OCI-LY7 (cell line): ENCODE results near the gene CHAC2. TPM values are rescaled to one million over a fixed set of nuclear protein-coding genes. Genes with fewer than 3 reads are reported as not detected.

Source experiments
- BruUV-seq: library from RNA; stranded (reverse); fragments of 400-500 nt; replicated peaks from 2 replicates; lab custom pipeline; 2021; lab: Mats Ljungman, UMichigan
- CTCF ChIA-PET: fragments of 300-600 bp; sonication (Branson Sonifier 250); formaldehyde crosslinking; loops from one replicate; lab custom pipeline; 2022; ENCODE audit warnings: antibody characterized with exemption; ENCODE audit not compliant: unreplicated experiment; lab: Charles Lee
- POLR2A ChIA-PET: fragments of 300-600 bp; sonication (Branson Sonifier 250); formaldehyde crosslinking; loops from one replicate; lab custom pipeline; 2022; ENCODE audit warnings: antibody characterized with exemption; lab: Charles Lee
- DNase-seq: peaks from one replicate; pipeline ENCODE4 v3.0.0-alpha.2; 2015; ENCODE audit warnings: low spot score
- H2AFZ ChIP-seq: fragments of 200-600 bp; sonication (generic), shearing (Covaris generic); 2 replicates; pipeline ENCODE4 v1.6.1; 2014; ENCODE audit warnings: mild to moderate bottlenecking, antibody characterized with exemption, low read length, moderate library complexity
- H3K27ac ChIP-seq: fragments of 200-600 bp; sonication (generic); 2 replicates; pipeline ENCODE4 v1.5.1; 2014; ENCODE audit warnings: mixed run types, low read depth, mild to moderate bottlenecking, moderate library complexity, low read length, inconsistent platforms; ENCODE audit not compliant: poor library complexity, severe bottlenecking
- H3K36me3 ChIP-seq: fragments of 200-600 bp; sonication (generic); 2 replicates; pipeline ENCODE4 v1.6.1; 2014; ENCODE audit warnings: mild to moderate bottlenecking, antibody characterized with exemption, low read length, moderate library complexity, mixed read lengths; ENCODE audit not compliant: insufficient read depth
- H3K4me1 ChIP-seq: fragments of 200-600 bp; sonication (generic); 2 replicates; pipeline ENCODE4 v1.5.1; 2014; ENCODE audit warnings: mild to moderate bottlenecking, low read length; ENCODE audit not compliant: insufficient read depth, poor library complexity, severe bottlenecking
- H3K4me2 ChIP-seq: fragments of 200-600 bp; sonication (generic); 2 replicates; pipeline ENCODE4 v1.6.1; 2014; ENCODE audit warnings: mild to moderate bottlenecking, low read length
- H3K4me3 ChIP-seq: fragments of 200-600 bp; sonication (generic); 2 replicates; pipeline ENCODE4 v1.5.1; 2014; ENCODE audit warnings: mild to moderate bottlenecking, low read depth, low read length; ENCODE audit not compliant: poor library complexity, severe bottlenecking
- H3K79me2 ChIP-seq: fragments of 200-600 bp; sonication (generic); 2 replicates; pipeline ENCODE4 v1.6.1; 2016; ENCODE audit warnings: low read depth, mild to moderate bottlenecking, low read length, moderate library complexity, mixed read lengths; ENCODE audit not compliant: insufficient read depth
- H3K9me2 ChIP-seq: fragments of 200-600 bp; sonication (generic); 2 replicates; pipeline ENCODE4 v1.6.1; 2016; ENCODE audit warnings: mild to moderate bottlenecking, low read length, mixed read lengths; ENCODE audit not compliant: insufficient read depth
- H3K9me3 ChIP-seq: fragments of 200-600 bp; sonication (generic); 2 replicates; pipeline ENCODE4 v1.6.1; 2014; ENCODE audit warnings: mild to moderate bottlenecking, mixed run types, low read length, mixed read lengths
- H4K20me1 ChIP-seq: fragments of 200-600 bp; sonication (generic); 2 replicates; pipeline ENCODE4 v1.6.1; 2014; ENCODE audit warnings: mild to moderate bottlenecking, antibody characterized with exemption, low read length, moderate library complexity, mixed read lengths; ENCODE audit not compliant: insufficient read depth
- CTCF ChIP-seq: fragments of 200-600 bp; sonication (generic); conservative IDR thresholded peaks from 2 replicates; pipeline ENCODE4 v1.5.1; 2014; ENCODE audit warnings: mild to moderate bottlenecking, antibody characterized with exemption, low read length, moderate library complexity, mixed read lengths
- EZH2phosphoT487 ChIP-seq: fragments of 200-600 bp; sonication (generic); IDR thresholded peaks from 2 replicates; pipeline ENCODE4 v1.6.1; 2018; ENCODE audit warnings: low read depth, borderline replicate concordance, mild to moderate bottlenecking, mixed run types, antibody characterized with exemption, low read length, moderate library complexity, mixed read lengths
- intact Hi-C: fragments of 100-400 bp; cut with micrococcal nuclease; formaldehyde crosslinking; loops from one replicate; pipeline ENCODE4 v1.10.0; 2022; ENCODE audit not compliant: unreplicated experiment
- total RNA-seq, 2 experiments: library from RNA; depleted of rRNA in 1 of 2; stranded (reverse); fragments of >200 nt in 1 of 2; shearing (Covaris generic) in 1 of 2; gene quantifications; 2 replicates each; pipeline ENCODE4 v1.2.3, GENCODE V29; 2014 to 2022

Gene CHAC2
- total RNA-seq, 2 experiments from 2014 or later, result 13.9 to 15.9 TPM

DNA sequence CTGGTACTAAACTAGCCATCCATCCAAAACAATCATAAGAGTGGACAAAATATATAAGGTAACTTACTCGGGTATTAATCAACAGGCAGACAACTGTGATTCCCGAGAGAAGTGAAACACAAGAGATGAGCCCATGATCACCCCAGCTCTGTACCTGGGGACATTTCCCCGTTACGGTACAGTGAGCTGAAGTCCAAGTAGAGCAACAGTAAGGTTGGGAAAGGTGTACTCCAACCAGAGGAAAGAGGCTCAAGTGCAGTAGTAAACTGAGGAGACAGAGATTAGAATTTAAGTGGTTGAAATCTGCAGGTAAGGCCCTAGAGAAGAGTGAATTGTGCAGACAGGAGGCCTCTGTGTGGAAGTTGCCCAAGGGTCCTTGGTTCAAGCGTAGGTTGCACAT lies 30.5 kb upstream of the CHAC2 start:
- no peak for DNase-seq
- Histone ChIP-seq H3K79me2 (no peaks in the 10 kb centered on the region), H3K36me3 (peaks cover 37% of the 10 kb centered on the region), H3K9me2 (no peaks in the 10 kb centered on the region), H3K27ac (no peak overlapping the region), H4K20me1 (no peaks in the 10 kb centered on the region), H3K9me3 (no peaks in the 10 kb centered on the region), H2AFZ (no peak overlapping the region), H3K4me1 (no peaks in the 10 kb centered on the region), H3K4me3 (no peak overlapping the region), H3K4me2 (no peak overlapping the region)
- no TSS peak for BruUV-seq
- ChIA-PET CTCF (no interaction called here), POLR2A (interaction anchor here (0.6 to 0.7 kb wide), 4 partner anchors 9 to 690 kb away, joined by 3 to 6 read pairs (median 4); no protein-coding TSS in a partner anchor)
- intact Hi-C loops, result no loop called here
- no peak for TF ChIP-seq CTCF
- no peak for TF ChIP-seq EZH2phosphoT487

DNA sequence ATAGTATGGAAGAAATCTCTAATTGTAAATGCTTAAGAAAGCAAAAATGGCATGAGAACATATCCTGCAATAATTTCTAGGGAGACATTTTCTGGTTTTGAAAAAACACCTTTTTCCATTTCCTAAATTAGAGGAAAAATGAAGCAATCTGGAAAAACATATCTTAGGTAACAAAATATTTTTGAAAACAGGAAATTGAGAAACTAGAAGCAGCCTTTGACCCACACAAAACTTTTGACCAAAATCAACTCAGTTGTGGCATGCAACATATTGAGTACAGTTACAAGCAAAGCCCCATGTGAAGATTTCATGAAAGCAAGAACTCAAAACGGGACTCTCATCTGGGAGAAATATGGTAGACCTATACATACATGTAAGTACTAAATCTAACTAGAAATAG lies 28.6 kb upstream of the CHAC2 start:
- CTCF ChIA-PET, result no interaction called here
- H3K36me3 ChIP-seq, result peaks cover 27% of the 10 kb centered on the region
- BruUV-seq, result no TSS peak
- H3K4me1 ChIP-seq, result no peaks in the 10 kb centered on the region
- no peak for DNase-seq
- H3K9me3 ChIP-seq, result no peaks in the 10 kb centered on the region
- no peaks in the 10 kb centered on the region for H3K79me2 ChIP-seq
- H2AFZ ChIP-seq, result no peak overlapping the region
- H4K20me1 ChIP-seq, result no peaks in the 10 kb centered on the region
- H3K27ac ChIP-seq, result no peak overlapping the region
- H3K4me2 ChIP-seq, result no peak overlapping the region
- TF ChIP-seq EZH2phosphoT487, result no peak
- TF ChIP-seq CTCF, result no peak
- POLR2A ChIA-PET, result interaction anchor here (1.2 kb wide), 1 partner anchor 66 kb away, joined by 3 read pairs; no protein-coding TSS in a partner anchor
- H3K9me2 ChIP-seq, result no peaks in the 10 kb centered on the region
- H3K4me3 ChIP-seq, result no peak overlapping the region
- intact Hi-C loops, result no loop called here

GRCh38 chr2:53740170-53740569 lies 27.4 kb upstream of the CHAC2 start:
- POLR2A ChIA-PET, result interaction anchor here (1.2 kb wide), 1 partner anchor 67 kb away, joined by 3 read pairs; no protein-coding TSS in a partner anchor
- no TSS peak for BruUV-seq
- intact Hi-C loops, result no loop called here

More at GRCh38 chr2:53740170-53740569, 27.4 kb upstream of the CHAC2 start:
- TF ChIP-seq CTCF (peak; percentile 66), EZH2phosphoT487 (no peak)
- CTCF ChIA-PET, result no interaction called here
- no peaks in the 10 kb centered on the region for H4K20me1 ChIP-seq
- no peaks in the 10 kb centered on the region for H3K9me2 ChIP-seq
- no peak overlapping the region for H2AFZ ChIP-seq
- H3K4me3 ChIP-seq, result no peak overlapping the region
- DNase-seq, result no peak
- H3K9me3 ChIP-seq, result no peaks in the 10 kb centered on the region
- no peaks in the 10 kb centered on the region for H3K79me2 ChIP-seq
- peaks cover 28% of the 10 kb centered on the region for H3K36me3 ChIP-seq
- H3K4me1 ChIP-seq, result no peaks in the 10 kb centered on the region
- no peak overlapping the region for H3K4me2 ChIP-seq
- no peak overlapping the region for H3K27ac ChIP-seq
